ENCODE data around the gene SETD7.

DNA sequence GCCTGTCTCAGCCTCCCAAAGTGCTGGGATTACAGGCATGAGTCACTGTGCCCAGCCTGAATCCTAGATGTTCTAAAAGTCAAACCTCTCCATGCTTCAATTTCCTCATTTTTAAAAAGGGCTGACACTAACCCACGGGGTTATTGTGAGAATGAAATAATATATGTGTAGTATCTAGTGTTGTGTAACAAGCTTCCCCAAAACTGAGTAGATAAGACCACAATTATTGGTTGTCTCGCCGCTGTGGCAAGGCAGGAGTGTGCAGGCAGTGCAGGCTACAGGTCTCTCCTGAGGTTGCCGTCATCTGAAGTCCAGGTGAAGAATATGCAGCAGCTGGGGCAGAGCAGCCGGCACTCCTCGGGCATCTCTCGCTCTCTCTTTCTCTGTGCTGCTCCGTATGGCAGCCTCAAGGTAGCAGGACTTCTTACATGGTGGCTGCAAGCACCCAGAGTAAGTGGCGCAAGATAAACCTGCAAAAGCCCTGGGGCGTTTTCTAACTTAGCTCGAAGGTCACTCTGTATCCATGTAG lies 71.2 kb downstream of the SETD7 start:
- TF ChIP-seq POLR2A (IDR thresholded peaks at IDR 0.05): no peak
- TF ChIP-seq, protein P1, sequence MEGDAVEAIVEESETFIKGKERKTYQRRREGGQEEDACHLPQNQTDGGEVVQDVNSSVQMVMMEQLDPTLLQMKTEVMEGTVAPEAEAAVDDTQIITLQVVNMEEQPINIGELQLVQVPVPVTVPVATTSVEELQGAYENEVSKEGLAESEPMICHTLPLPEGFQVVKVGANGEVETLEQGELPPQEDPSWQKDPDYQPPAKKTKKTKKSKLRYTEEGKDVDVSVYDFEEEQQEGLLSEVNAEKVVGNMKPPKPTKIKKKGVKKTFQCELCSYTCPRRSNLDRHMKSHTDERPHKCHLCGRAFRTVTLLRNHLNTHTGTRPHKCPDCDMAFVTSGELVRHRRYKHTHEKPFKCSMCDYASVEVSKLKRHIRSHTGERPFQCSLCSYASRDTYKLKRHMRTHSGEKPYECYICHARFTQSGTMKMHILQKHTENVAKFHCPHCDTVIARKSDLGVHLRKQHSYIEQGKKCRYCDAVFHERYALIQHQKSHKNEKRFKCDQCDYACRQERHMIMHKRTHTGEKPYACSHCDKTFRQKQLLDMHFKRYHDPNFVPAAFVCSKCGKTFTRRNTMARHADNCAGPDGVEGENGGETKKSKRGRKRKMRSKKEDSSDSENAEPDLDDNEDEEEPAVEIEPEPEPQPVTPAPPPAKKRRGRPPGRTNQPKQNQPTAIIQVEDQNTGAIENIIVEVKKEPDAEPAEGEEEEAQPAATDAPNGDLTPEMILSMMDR (IDR thresholded peaks at IDR 0.05): no peak
